Immature natural killer cell (primary cell): ENCODE data around the gene MDFIC. TPM values are rescaled to one million over a fixed set of nuclear protein-coding genes. Genes with fewer than 3 reads are reported as not detected.
A peak's percentile ranks its signal among the peaks of the same experiment; 100 is the strongest.
"Not testable (repeated sequence)": the region's sequence is repeated elsewhere in the genome, so short reads cannot be mapped to it uniquely, and the experiment has no call there.

ENCODE experiments used
- DNase-seq, 3 donors: peaks; one replicate each; pipeline ENCODE4 v3.0.0; 2022; ENCODE audit warnings: mixed read lengths in 1 of 3
- H3K27ac Mint-ChIP-seq, 6 donors: one replicate each; pipeline ENCODE4 v1.8.0; 2020; ENCODE audit warnings: mixed read lengths in 6 of 6, mild to moderate bottlenecking in 5 of 6, inconsistent platforms in 4 of 6, moderate library complexity in 3 of 6
- H3K27me3 Mint-ChIP-seq, 3 donors: one replicate each; pipeline ENCODE4 v1.8.0; 2020 to 2021; ENCODE audit warnings: low read depth in 3 of 3, mild to moderate bottlenecking in 3 of 3, mixed read lengths in 3 of 3, moderate library complexity in 3 of 3, inconsistent platforms in 1 of 3
- H3K36me3 Mint-ChIP-seq, 3 donors: one replicate each; pipeline ENCODE4 v1.8.0; 2020; ENCODE audit warnings: mixed read lengths in 3 of 3, inconsistent platforms in 2 of 3, mild to moderate bottlenecking in 2 of 3
- H3K4me1 Mint-ChIP-seq, 2 donors: one replicate each; pipeline ENCODE4 v1.8.0; 2020; ENCODE audit warnings: inconsistent platforms in 2 of 2, mild to moderate bottlenecking in 2 of 2, mixed read lengths in 2 of 2, moderate library complexity in 1 of 2
- H3K4me3 Mint-ChIP-seq, 5 donors: one replicate each; pipeline ENCODE4 v1.8.0; 2020; ENCODE audit warnings: mild to moderate bottlenecking in 5 of 5, mixed read lengths in 5 of 5, inconsistent platforms in 3 of 5, moderate library complexity in 3 of 5
- H3K9me3 Mint-ChIP-seq, 6 donors: one replicate each; pipeline ENCODE4 v1.8.0; 2020; ENCODE audit warnings: mild to moderate bottlenecking in 6 of 6, mixed read lengths in 6 of 6, inconsistent platforms in 4 of 6, moderate library complexity in 3 of 6
- polyA plus RNA-seq, 3 donors: library from polyadenylated mRNA; unstranded; fragments of 300-500 nt; fragmentation: Illumina TruSeq; gene quantifications; one replicate each; pipeline ENCODE4 v1.2.3, GENCODE V29; 2021

MDFIC gene, protein sequence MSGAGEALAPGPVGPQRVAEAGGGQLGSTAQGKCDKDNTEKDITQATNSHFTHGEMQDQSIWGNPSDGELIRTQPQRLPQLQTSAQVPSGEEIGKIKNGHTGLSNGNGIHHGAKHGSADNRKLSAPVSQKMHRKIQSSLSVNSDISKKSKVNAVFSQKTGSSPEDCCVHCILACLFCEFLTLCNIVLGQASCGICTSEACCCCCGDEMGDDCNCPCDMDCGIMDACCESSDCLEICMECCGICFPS
- 10 to 100 TPM; 20.3 to 40.5 (median 26.8) TPM for polyA plus RNA-seq

GRCh38 chr7:114922026-114922651 lies at the start of gene MDFIC:
MDFIC (plus strand) TSS chr7:114922094; CDS start chr7:114923034, 940 bp downstream.
- H3K4me1 Mint-ChIP-seq: peaks cover 27 to 51% of the 10 kb centered on the region in 2 donors
- no peaks in the 10 kb centered on the region for H3K36me3 Mint-ChIP-seq
- peaks cover 0 to 10% (median 0%) of the 10 kb centered on the region in 3 donors for H3K27me3 Mint-ChIP-seq
- DNase-seq: peak; percentile 56 to 69 (median 56)
- H3K4me3 Mint-ChIP-seq: peak within 1 kb of the TSS; percentile 90 to 94 (median 93)
- H3K9me3 Mint-ChIP-seq: no peaks in the 10 kb centered on the region
- H3K27ac Mint-ChIP-seq: peak within 1 kb of the TSS; percentile 82 to 95 (median 90)

DNA sequence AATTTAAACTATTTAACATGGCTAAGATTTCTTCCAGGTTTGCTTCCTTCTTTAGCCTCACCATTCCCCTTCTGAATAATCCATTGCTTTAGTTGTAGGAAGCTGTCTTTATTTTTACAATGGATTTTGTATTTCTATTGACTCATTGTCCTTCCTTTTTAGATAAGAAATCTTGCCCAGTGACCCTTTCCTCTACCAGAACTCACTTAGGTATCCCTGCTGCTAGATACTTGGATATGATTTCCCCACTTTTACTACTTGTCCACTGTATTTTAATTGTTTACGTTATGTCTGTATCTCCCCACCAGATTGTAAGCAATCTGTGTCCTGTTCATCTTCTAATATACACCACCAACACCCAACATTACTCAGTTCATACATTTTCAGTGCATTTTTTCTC lies 47.7 kb upstream of the MDFIC start:
- Mint-ChIP-seq H3K4me3 (no peak overlapping the region), H3K27ac (no peak overlapping the region), H3K9me3 (no peaks in the 10 kb centered on the region), H3K36me3 (no peaks in the 10 kb centered on the region), H3K4me1 (no peaks in the 10 kb centered on the region), H3K27me3 (peaks cover 0 to 6% (median 2%) of the 10 kb centered on the region in 3 donors)
- no peak for DNase-seq

DNA sequence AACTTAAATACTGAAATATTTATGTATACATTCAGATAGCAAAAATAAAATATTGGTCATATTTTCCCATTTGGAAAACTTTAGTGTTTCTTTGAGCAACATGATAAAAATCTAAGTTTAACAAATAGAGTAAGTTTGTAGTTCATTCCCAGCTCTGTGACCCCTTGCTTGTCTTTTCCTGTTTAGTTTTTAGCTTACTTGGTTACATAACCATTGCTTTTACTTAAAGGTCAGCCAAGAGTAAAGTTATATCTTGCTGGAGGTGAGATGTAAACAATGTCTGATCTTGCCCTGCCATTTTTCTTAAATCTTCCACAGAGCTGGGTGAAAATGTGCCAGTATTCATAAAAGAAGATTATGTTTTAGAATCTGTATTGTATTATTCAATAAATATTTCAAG lies 46.7 kb upstream of the MDFIC start:
- H3K27me3 Mint-ChIP-seq: peaks cover 0 to 6% (median 4%) of the 10 kb centered on the region in 3 donors
- H3K27ac Mint-ChIP-seq: no peak overlapping the region
- peaks cover 0 to under 1% (median 0%) of the 10 kb centered on the region in 3 donors for H3K36me3 Mint-ChIP-seq
- no peak overlapping the region for H3K4me3 Mint-ChIP-seq
- no peaks in the 10 kb centered on the region for H3K4me1 Mint-ChIP-seq
- no peak for DNase-seq
- H3K9me3 Mint-ChIP-seq: peaks cover 0 to 4% (median 3%) of the 10 kb centered on the region in 6 donors

GRCh38 chr7:114879554-114879953 lies 42.3 kb upstream of the MDFIC start:
- peaks cover 0 to 6% (median 5%) of the 10 kb centered on the region in 3 donors for H3K36me3 Mint-ChIP-seq

GRCh38 chr7:114885836-114886235 lies 36.1 kb upstream of the MDFIC start:
- H3K9me3 Mint-ChIP-seq: peaks cover 0 to 9% (median 0%) of the 10 kb centered on the region in 6 donors
- peaks cover 0 to 6% (median 0%) of the 10 kb centered on the region in 3 donors for H3K36me3 Mint-ChIP-seq
- H3K4me1 Mint-ChIP-seq: no peaks in the 10 kb centered on the region
- DNase-seq: no peak
- H3K4me3 Mint-ChIP-seq: no peak overlapping the region
- H3K27me3 Mint-ChIP-seq: peaks cover 0 to 5% (median 3%) of the 10 kb centered on the region in 3 donors
- no peak overlapping the region for H3K27ac Mint-ChIP-seq

More at GRCh38 chr7:114879554-114879953, 42.3 kb upstream of the MDFIC start:
- Mint-ChIP-seq H3K27ac (no peak overlapping the region), H3K27me3 (peaks cover 0 to 8% (median 7%) of the 10 kb centered on the region in 3 donors), H3K4me1 (no peaks in the 10 kb centered on the region), H3K4me3 (no peak overlapping the region), H3K9me3 (peaks cover 1 to 18% (median 5%) of the 10 kb centered on the region in 6 donors)
- DNase-seq: no peak

- DNase-seq: no peak
- peaks cover 0 to 5% (median 0%) of the 10 kb centered on the region in 6 donors for H3K9me3 Mint-ChIP-seq
- H3K4me1 Mint-ChIP-seq: no peaks in the 10 kb centered on the region
- no peak overlapping the region for H3K4me3 Mint-ChIP-seq
- H3K36me3 Mint-ChIP-seq: peaks cover 0 to 2% (median 0%) of the 10 kb centered on the region in 3 donors
- H3K27me3 Mint-ChIP-seq: peaks cover 0 to 5% (median 2%) of the 10 kb centered on the region in 3 donors
- H3K27ac Mint-ChIP-seq: no peak overlapping the region
Measured at GRCh38 chr7:114886241-114886640, 35.7 kb upstream of the MDFIC start.

DNA sequence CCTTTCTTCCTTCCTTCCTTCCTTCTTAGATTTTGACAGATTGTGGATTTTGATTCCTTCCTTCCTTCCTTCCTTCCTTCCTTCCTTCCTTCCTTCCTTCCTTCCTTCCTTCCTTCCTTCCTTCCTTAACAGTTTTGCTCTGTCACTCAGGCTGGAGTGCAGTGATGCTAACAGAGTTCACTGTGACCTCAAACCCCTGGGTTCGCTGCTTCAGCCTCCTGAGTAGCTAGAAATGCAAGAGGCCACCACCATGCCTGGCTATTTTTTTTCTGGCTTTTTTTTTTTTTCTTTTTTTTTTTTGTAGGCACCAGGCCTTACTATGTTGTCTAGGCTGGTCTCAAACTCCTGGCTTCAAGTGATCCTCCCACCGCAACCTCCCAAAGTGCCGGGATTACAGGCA lies 32.8 kb upstream of the MDFIC start:
- not testable (repeated sequence) for H3K4me1 Mint-ChIP-seq, DNase-seq, H3K4me3 Mint-ChIP-seq, H3K27ac Mint-ChIP-seq, H3K36me3 Mint-ChIP-seq, H3K9me3 Mint-ChIP-seq, H3K27me3 Mint-ChIP-seq

GRCh38 chr7:114889646-114890285 lies 32.1 kb upstream of the MDFIC start:
- DNase-seq: no peak
- Mint-ChIP-seq H3K9me3 (no peaks in the 10 kb centered on the region), H3K27ac (no peak overlapping the region)

DNA sequence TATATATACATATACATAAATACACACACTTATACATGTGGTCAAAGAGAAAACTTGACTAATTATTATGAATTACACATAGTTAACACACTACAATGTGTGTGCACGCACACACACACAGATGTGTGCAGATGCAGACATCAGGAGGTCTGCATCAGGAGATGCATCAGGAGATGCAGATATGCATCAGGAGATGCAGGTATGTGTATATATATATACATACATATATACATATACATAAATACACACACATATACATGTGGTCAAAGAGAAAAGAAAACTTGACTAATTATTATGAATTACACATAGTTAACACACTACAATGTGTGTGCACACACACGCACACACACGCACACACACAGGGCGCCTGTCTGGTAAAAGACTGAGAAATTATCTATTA lies 31.3 kb upstream of the MDFIC start:
- no peak overlapping the region for H3K27ac Mint-ChIP-seq
- no peaks in the 10 kb centered on the region for H3K4me1 Mint-ChIP-seq
- H3K9me3 Mint-ChIP-seq: no peaks in the 10 kb centered on the region
- DNase-seq: no peak
- H3K27me3 Mint-ChIP-seq: peaks cover 2 to 6% (median 2%) of the 10 kb centered on the region in 3 donors
- no peak overlapping the region for H3K4me3 Mint-ChIP-seq
- H3K36me3 Mint-ChIP-seq: no peaks in the 10 kb centered on the region

More at GRCh38 chr7:114889646-114890285, 32.1 kb upstream of the MDFIC start:
- Mint-ChIP-seq H3K4me3 (no peak overlapping the region), H3K4me1 (no peaks in the 10 kb centered on the region), H3K36me3 (no peaks in the 10 kb centered on the region), H3K27me3 (peaks cover 2 to 6% (median 2%) of the 10 kb centered on the region in 3 donors)

DNA sequence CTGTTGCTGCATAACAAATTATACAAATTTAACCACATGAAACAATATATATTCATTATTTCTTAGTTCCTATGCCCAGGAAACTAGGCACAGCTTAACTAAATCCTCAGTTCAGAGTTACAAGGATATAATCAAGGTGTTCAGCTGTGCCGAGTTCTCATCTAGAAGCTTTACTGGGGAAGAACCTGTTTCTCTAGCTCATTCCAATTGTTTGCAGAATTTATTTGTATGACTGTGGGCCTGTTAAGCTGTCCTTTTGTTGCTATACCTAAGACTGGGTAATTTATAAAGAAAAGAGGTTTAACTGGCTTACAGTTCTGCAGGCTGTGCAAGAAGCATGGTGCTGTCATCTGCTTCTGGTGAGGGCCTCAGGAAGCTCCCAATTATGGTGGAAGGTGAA lies 21.8 kb upstream of the MDFIC start:
- Mint-ChIP-seq H3K4me1 (no peaks in the 10 kb centered on the region), H3K27ac (no peak overlapping the region), H3K9me3 (no peaks in the 10 kb centered on the region), H3K27me3 (peaks cover 3 to 4% (median 3%) of the 10 kb centered on the region in 3 donors), H3K4me3 (no peak overlapping the region), H3K36me3 (no peaks in the 10 kb centered on the region)
- DNase-seq: no peak

DNA sequence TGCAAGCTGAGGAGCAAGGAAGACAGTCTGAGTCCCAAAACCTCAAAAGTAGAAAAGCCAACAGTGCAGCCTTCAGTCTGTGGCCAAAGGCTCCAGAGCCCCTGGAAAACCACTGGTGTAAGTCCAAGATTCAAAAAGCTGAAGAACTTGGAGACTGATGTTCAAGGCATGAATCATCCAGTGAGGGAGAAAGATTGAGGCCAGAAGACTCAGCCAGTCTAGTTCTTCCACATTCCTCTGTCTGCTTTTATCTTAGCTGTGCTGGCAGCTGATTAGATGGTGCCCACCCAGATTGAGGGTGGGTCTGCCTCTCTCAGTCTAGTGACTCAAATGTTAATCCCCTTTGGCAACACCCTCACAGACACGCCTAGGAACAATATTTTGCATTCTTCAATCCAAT lies 20.1 kb upstream of the MDFIC start:
- Mint-ChIP-seq H3K27me3 (peaks cover 0 to 4% (median 3%) of the 10 kb centered on the region in 3 donors), H3K9me3 (no peaks in the 10 kb centered on the region), H3K4me1 (no peaks in the 10 kb centered on the region), H3K4me3 (no peak overlapping the region), H3K27ac (no peak overlapping the region), H3K36me3 (no peaks in the 10 kb centered on the region)
- DNase-seq: no peak

- peaks cover 0 to 5% (median 5%) of the 10 kb centered on the region in 3 donors for H3K27me3 Mint-ChIP-seq
- no peak for DNase-seq
- H3K4me1 Mint-ChIP-seq: no peaks in the 10 kb centered on the region
- no peak overlapping the region for H3K27ac Mint-ChIP-seq
- no peak overlapping the region for H3K4me3 Mint-ChIP-seq
- no peaks in the 10 kb centered on the region for H3K9me3 Mint-ChIP-seq
- H3K36me3 Mint-ChIP-seq: no peaks in the 10 kb centered on the region
Measured at GRCh38 chr7:114903131-114903530, 18.8 kb upstream of the MDFIC start.

DNA sequence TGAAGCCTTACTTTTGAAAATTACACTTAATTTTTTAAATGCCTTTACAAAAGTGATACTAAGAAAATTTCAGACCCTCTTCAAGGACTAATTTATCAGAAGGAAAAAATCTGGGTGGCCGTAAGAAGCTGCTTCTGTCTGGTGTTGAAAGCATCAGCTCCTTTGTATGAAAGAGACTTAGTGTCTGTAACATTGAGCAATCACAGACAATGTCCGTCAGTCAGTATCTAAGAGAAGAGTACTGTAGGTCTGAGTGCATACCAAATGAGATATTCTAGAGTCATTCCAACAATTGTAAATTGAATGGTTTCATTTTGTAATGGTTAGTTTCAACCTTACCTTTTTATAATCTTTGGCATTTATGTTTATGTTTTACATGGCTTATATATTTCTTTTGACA lies 11.1 kb upstream of the MDFIC start:
- no peak overlapping the region for H3K27ac Mint-ChIP-seq
- H3K4me1 Mint-ChIP-seq: peaks cover 0 to under 1% of the 10 kb centered on the region in 2 donors
- no peak for DNase-seq
- H3K27me3 Mint-ChIP-seq: peaks cover 0 to 3% (median 2%) of the 10 kb centered on the region in 3 donors
- no peaks in the 10 kb centered on the region for H3K36me3 Mint-ChIP-seq
- no peak overlapping the region for H3K4me3 Mint-ChIP-seq
- H3K9me3 Mint-ChIP-seq: no peaks in the 10 kb centered on the region

GRCh38 chr7:114911411-114911810 lies 10.5 kb upstream of the MDFIC start:
- Mint-ChIP-seq H3K27me3 (peaks cover 0 to 3% (median 2%) of the 10 kb centered on the region in 3 donors), H3K9me3 (no peaks in the 10 kb centered on the region), H3K4me3 (no peak overlapping the region), H3K4me1 (peaks cover 3 to 7% of the 10 kb centered on the region in 2 donors), H3K27ac (no peak overlapping the region), H3K36me3 (no peaks in the 10 kb centered on the region)
- DNase-seq: no peak
